Nephron (organoid): ENCODE results near the gene C11orf71.
A peak's percentile ranks its signal among the peaks of the same experiment; 100 is the strongest.

Experiments used
- H3K27ac Mint-ChIP-seq, 3 experiments: 2 replicates each; pipeline ENCODE4 v1.8.0; 2020; ENCODE audit warnings: mixed read lengths in 3 of 3, mild to moderate bottlenecking in 2 of 3, moderate library complexity in 1 of 3
- H3K27me3 Mint-ChIP-seq: 2 replicates; pipeline ENCODE4 v1.8.0; 2021; ENCODE audit warnings: low read depth, mild to moderate bottlenecking, moderate library complexity, mixed read lengths
- H3K36me3 Mint-ChIP-seq: 2 replicates; pipeline ENCODE4 v1.8.0; 2020; ENCODE audit warnings: low read depth, mixed read lengths
- H3K4me1 Mint-ChIP-seq: 2 replicates; pipeline ENCODE4 v1.8.0; 2020; ENCODE audit warnings: mixed read lengths
- H3K4me3 Mint-ChIP-seq, 3 experiments: 2 replicates each; pipeline ENCODE4 v1.8.0; 2020; ENCODE audit warnings: mild to moderate bottlenecking in 3 of 3, mixed read lengths in 3 of 3, moderate library complexity in 2 of 3
- H3K9me3 Mint-ChIP-seq: 2 replicates; pipeline ENCODE4 v1.8.0; 2020; ENCODE audit warnings: mixed read lengths
- CTCF ChIP-seq, 3 experiments: fragments of 200-600 bp; sonication (generic); IDR thresholded peaks; one replicate each; pipeline ENCODE4 v1.5.0; 2021; ENCODE audit warnings: antibody characterized with exemption in 3 of 3; ENCODE audit not compliant: unreplicated experiment in 3 of 3

Gene C11orf71

GRCh38 chr11:114397349-114397982 lies 2.8 kb downstream of the C11orf71 start:
- Mint-ChIP-seq H3K4me1 (peaks cover 29% of the 10 kb centered on the region), H3K9me3 (no peaks in the 10 kb centered on the region), H3K27me3 (no peaks in the 10 kb centered on the region), H3K36me3 (peaks cover 4% of the 10 kb centered on the region), H3K4me3 (peak overlapping the region in 2 of 3 experiments; percentile 14 to 99), H3K27ac (peak overlapping the region; percentile 49 to 100 (median 100))
- no peak for TF ChIP-seq CTCF (IDR thresholded peaks at IDR 0.05; ENCODE audit: unreplicated experiment in 3 of 3)

- Mint-ChIP-seq H3K9me3 (no peaks in the 10 kb centered on the region), H3K4me3 (no peak overlapping the region), H3K36me3 (peaks cover 1% of the 10 kb centered on the region), H3K4me1 (peaks cover 25% of the 10 kb centered on the region), H3K27ac (peak overlapping the region in 2 of 3 experiments; percentile 47 to 100), H3K27me3 (peaks cover 4% of the 10 kb centered on the region)
- TF ChIP-seq CTCF (IDR thresholded peaks at IDR 0.05; ENCODE audit: unreplicated experiment in 3 of 3) = no peak
These were observed 3.4 kb downstream of the C11orf71 start for GRCh38 chr11:114396916-114397315.

GRCh38 chr11:114395736-114396135 lies 4.6 kb downstream of the C11orf71 start:
- Mint-ChIP-seq H3K36me3 (no peaks in the 10 kb centered on the region), H3K9me3 (no peaks in the 10 kb centered on the region), H3K4me3 (no peak overlapping the region), H3K27me3 (peaks cover 5% of the 10 kb centered on the region), H3K4me1 (peaks cover 23% of the 10 kb centered on the region), H3K27ac (peak overlapping the region; percentile 13 to 100 (median 45))
- no peak for TF ChIP-seq CTCF (IDR thresholded peaks at IDR 0.05; ENCODE audit: unreplicated experiment in 3 of 3)

- H3K4me3 Mint-ChIP-seq = no peak overlapping the region
- no peaks in the 10 kb centered on the region for H3K9me3 Mint-ChIP-seq
- no peaks in the 10 kb centered on the region for H3K36me3 Mint-ChIP-seq
- no peak overlapping the region for H3K27ac Mint-ChIP-seq
- H3K4me1 Mint-ChIP-seq = peaks cover 6% of the 10 kb centered on the region
- no peak for TF ChIP-seq CTCF (IDR thresholded peaks at IDR 0.05; ENCODE audit: unreplicated experiment in 3 of 3)
- peaks cover 5% of the 10 kb centered on the region for H3K27me3 Mint-ChIP-seq
These were observed 7.3 kb downstream of the C11orf71 start for GRCh38 chr11:114392735-114393667.

GRCh38 chr11:114386545-114386944 lies 13.8 kb downstream of the C11orf71 start:
- H3K36me3 Mint-ChIP-seq = no peaks in the 10 kb centered on the region
- peaks cover 5% of the 10 kb centered on the region for H3K9me3 Mint-ChIP-seq
- H3K27ac Mint-ChIP-seq = peak overlapping the region in 1 of 3 experiments; percentile 68
- no peak for TF ChIP-seq CTCF (IDR thresholded peaks at IDR 0.05; ENCODE audit: unreplicated experiment in 3 of 3)
- no peak overlapping the region for H3K4me3 Mint-ChIP-seq
- peaks cover 6% of the 10 kb centered on the region for H3K4me1 Mint-ChIP-seq
- no peaks in the 10 kb centered on the region for H3K27me3 Mint-ChIP-seq
